Measurements from ENCODE around the gene ATOX1. TPM values are rescaled to one million over a fixed set of nuclear protein-coding genes. Genes with fewer than 3 reads are reported as not detected.
"Not testable (repeated sequence)": the region's sequence is repeated elsewhere in the genome, so short reads cannot be mapped to it uniquely, and the experiment has no call there.

ATOX1 gene
- total and polyA plus RNA-seq, 2 of the 13 experiments (the other 11 are each of a cell fraction or from before 2014, with no cell fraction given): 62.4 to 124 TPM

DNA sequence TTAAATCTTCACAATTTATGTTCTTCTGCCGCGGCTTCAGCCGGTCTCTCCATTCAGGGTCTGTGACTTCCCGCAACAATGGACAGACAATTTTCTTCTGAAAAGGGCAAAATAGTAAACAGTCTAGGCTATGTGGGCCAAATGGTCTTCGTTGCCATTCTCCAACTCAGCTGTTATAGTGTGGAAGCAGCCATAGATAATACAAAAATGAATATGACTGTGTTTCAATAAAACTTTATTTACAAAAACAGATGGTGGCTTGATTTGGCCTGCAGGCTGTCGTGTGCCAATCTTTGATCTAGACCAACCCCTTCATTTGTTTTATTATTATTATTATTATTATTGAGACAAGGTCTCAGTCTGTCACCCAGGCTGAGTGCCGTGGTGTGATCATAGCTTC, 28.1 kb downstream of the ATOX1 start:
- CTCF ChIA-PET (ENCODE audit: low intra/inter-chr PET ratio, low total read pairs): no interaction called here
- FAIRE-seq (no peak), ATAC-seq (no peak), DNase-seq (ENCODE audit: low spot score) (no peak)
- Histone ChIP-seq H3K4me3 (replicated peaks in 1 of 3; ENCODE audit: insufficient read depth in 1 of 3, low read depth in 2 of 3, low read length in 3 of 3) (no peak overlapping the region), H3K79me2 (ENCODE audit: insufficient read depth, low read length) (no peaks in the 10 kb centered on the region), H3K36me3 (replicated peaks in 1 of 2; ENCODE audit: control insufficient read depth in 1 of 2, insufficient read depth in 2 of 2, low read length in 2 of 2) (no peaks in the 10 kb centered on the region), H3K9ac (ENCODE audit: insufficient read depth, low read depth, low read length) (no peak overlapping the region), H2AFZ (ENCODE audit: low read length) (no peak overlapping the region), H3K4me1 (ENCODE audit: insufficient read depth, low read length) (no peaks in the 10 kb centered on the region), H3K27me3 (ENCODE audit: control insufficient read depth in 1 of 2, insufficient read depth in 2 of 2, low read length in 2 of 2) (no peaks in the 10 kb centered on the region; a peak in 1 of 5 replicates), H3K27ac (ENCODE audit: extremely low read length, insufficient read depth, low read length) (no peak overlapping the region), H4K20me1 (ENCODE audit: insufficient read depth, low read length) (no peaks in the 10 kb centered on the region), H3K4me2 (ENCODE audit: low read depth, low read length) (no peak overlapping the region), H3K9me3 (ENCODE audit: low read length) (no peaks in the 10 kb centered on the region)
- WGBS (ENCODE audit: low lambda C conversion rate): 72% methylated on average over 7 of the region's 7 CpGs
- in situ Hi-C loops (cut with HindIII; ENCODE audit: extremely low pct_ligation_motif_present, low pct_unique_long_range_greater_than_20kb): loop anchor here (25.0 kb wide), 1 partner anchor 293 kb away; the partner anchor contains the start of gene SLC36A1
- no TSS peak for BruUV-seq (replicated peaks)
- TF ChIP-seq, protein P1, sequence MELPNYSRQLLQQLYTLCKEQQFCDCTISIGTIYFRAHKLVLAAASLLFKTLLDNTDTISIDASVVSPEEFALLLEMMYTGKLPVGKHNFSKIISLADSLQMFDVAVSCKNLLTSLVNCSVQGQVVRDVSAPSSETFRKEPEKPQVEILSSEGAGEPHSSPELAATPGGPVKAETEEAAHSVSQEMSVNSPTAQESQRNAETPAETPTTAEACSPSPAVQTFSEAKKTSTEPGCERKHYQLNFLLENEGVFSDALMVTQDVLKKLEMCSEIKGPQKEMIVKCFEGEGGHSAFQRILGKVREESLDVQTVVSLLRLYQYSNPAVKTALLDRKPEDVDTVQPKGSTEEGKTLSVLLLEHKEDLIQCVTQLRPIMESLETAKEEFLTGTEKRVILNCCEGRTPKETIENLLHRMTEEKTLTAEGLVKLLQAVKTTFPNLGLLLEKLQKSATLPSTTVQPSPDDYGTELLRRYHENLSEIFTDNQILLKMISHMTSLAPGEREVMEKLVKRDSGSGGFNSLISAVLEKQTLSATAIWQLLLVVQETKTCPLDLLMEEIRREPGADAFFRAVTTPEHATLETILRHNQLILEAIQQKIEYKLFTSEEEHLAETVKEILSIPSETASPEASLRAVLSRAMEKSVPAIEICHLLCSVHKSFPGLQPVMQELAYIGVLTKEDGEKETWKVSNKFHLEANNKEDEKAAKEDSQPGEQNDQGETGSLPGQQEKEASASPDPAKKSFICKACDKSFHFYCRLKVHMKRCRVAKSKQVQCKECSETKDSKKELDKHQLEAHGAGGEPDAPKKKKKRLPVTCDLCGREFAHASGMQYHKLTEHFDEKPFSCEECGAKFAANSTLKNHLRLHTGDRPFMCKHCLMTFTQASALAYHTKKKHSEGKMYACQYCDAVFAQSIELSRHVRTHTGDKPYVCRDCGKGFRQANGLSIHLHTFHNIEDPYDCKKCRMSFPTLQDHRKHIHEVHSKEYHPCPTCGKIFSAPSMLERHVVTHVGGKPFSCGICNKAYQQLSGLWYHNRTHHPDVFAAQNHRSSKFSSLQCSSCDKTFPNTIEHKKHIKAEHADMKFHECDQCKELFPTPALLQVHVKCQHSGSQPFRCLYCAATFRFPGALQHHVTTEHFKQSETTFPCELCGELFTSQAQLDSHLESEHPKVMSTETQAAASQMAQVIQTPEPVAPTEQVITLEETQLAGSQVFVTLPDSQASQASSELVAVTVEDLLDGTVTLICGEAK (IDR thresholded peaks at IDR 0.05): 0 out of 2 replicates have a peak, but pooled peaks have one; percentile 13
- TF ChIP-seq, protein P1 (CRISPR knock-in tag; IDR thresholded peaks at IDR 0.05): no peak
- TF ChIP-seq ZNF557 (CRISPR knock-in tag; IDR thresholded peaks at IDR 0.05): no peak
- intact Hi-C loops (cut with micrococcal nuclease; ENCODE audit: unreplicated experiment): no loop called here
- POLR2A ChIA-PET: no interaction called here

DNA sequence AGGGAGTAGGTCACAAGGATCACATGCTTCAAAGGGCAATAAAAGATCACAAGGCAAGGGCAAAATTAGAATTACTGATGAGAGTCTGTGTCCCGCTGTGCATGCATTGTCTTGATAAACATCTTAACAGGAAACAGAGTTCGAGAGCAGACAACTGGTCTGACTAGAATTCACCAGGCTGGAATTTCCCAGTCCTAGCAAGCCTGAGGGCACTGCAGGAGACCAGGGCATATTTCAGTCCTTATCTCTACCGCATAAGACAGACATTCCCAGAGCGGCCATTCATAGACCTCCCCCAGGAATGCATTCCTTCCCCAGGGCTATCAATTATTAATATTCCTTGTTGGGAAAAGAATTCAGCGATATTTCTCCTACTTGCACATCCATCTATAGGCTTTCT, 28.8 kb downstream of the ATOX1 start:
- H4K20me1 ChIP-seq (ENCODE audit: insufficient read depth, low read length); H3K27me3 ChIP-seq (ENCODE audit: control insufficient read depth in 1 of 2, insufficient read depth in 2 of 2, low read length in 2 of 2); BruUV-seq (replicated peaks); POLR2A ChIA-PET; H3K4me2 ChIP-seq (ENCODE audit: low read depth, low read length); H3K9me3 ChIP-seq (ENCODE audit: low read length); intact Hi-C loops (cut with micrococcal nuclease; ENCODE audit: unreplicated experiment); FAIRE-seq; CTCF ChIA-PET (ENCODE audit: low intra/inter-chr PET ratio, low total read pairs); ATAC-seq; DNase-seq (ENCODE audit: low spot score); H2AFZ ChIP-seq (ENCODE audit: low read length); H3K36me3 ChIP-seq (replicated peaks in 1 of 2; ENCODE audit: control insufficient read depth in 1 of 2, insufficient read depth in 2 of 2, low read length in 2 of 2); H3K27ac ChIP-seq (ENCODE audit: extremely low read length, insufficient read depth, low read length); H3K9ac ChIP-seq (ENCODE audit: insufficient read depth, low read depth, low read length); H3K79me2 ChIP-seq (ENCODE audit: insufficient read depth, low read length); H3K4me1 ChIP-seq (ENCODE audit: insufficient read depth, low read length); H3K4me3 ChIP-seq (replicated peaks in 1 of 3; ENCODE audit: insufficient read depth in 1 of 3, low read depth in 2 of 3, low read length in 3 of 3): not testable (repeated sequence)
- in situ Hi-C loops (cut with HindIII; ENCODE audit: extremely low pct_ligation_motif_present, low pct_unique_long_range_greater_than_20kb): loop anchor here (25.0 kb wide), 1 partner anchor 292 kb away; the partner anchor contains the start of gene SLC36A1
- 19% methylated on average over 3 of the region's 5 CpGs for WGBS (ENCODE audit: low lambda C conversion rate)

Measured in HepG2 (cell line).